Activated CD4-positive, CD25-positive, alpha-beta regulatory T cell treated with anti-CD3 and anti-CD28 coated beads, Interleukin-2, amount 50 U/mL, for 16 hours (primary cell): ENCODE data around the gene ACYP1.
"Not testable (repeated sequence)": the region's sequence is repeated elsewhere in the genome, so short reads cannot be mapped to it uniquely, and the experiment has no call there.

Source experiments
- DNase-seq: peaks from one replicate; pipeline ENCODE4 v3.0.0-alpha.2; 2020; ENCODE audit warnings: low read depth, low spot score

Gene ACYP1

GRCh38 chr14:75068294-75069120 lies 4.7 kb upstream of the ACYP1 start:
- DNase-seq = no peak

- DNase-seq = not testable (repeated sequence)
These were observed 3.9 kb upstream of the ACYP1 start for GRCh38 chr14:75067765-75068164.

GRCh38 chr14:75067212-75067611 lies 3.4 kb upstream of the ACYP1 start:
- no peak for DNase-seq

- no peak for DNase-seq
These were observed 2.9 kb upstream of the ACYP1 start for GRCh38 chr14:75066691-75067090.

- no peak for DNase-seq
These were observed 362 bp upstream of the ACYP1 start for GRCh38 chr14:75064205-75064567.

GRCh38 chr14:75063013-75063412 lies 811 bp downstream of the ACYP1 start:
- DNase-seq = no peak

- DNase-seq = no peak
These were observed 3.4 kb downstream of the ACYP1 start for GRCh38 chr14:75060420-75060819.

GRCh38 chr14:75059642-75060041 lies 4.2 kb downstream of the ACYP1 start:
- DNase-seq = no peak

GRCh38 chr14:75054421-75054820 lies 9.4 kb downstream of the ACYP1 start:
- no peak for DNase-seq

- DNase-seq = no peak
These were observed 10.2 kb downstream of the ACYP1 start for GRCh38 chr14:75053396-75054291.

GRCh38 chr14:75051556-75051899 lies 12.3 kb downstream of the ACYP1 start:
- DNase-seq = no peak

- peak; percentile 64 for DNase-seq
These were observed 12.8 kb downstream of the ACYP1 start, which contains the start of gene MLH3 for GRCh38 chr14:75050852-75051555. TSS of gene MLH3 (minus strand) at chr14:75051467. CDS start at chr14:75049655, 1,812 bp downstream.

GRCh38 chr14:75049731-75050201 lies 14.1 kb downstream of the ACYP1 start:
- no peak for DNase-seq

- DNase-seq = no peak
These were observed 14.7 kb downstream of the ACYP1 start for GRCh38 chr14:75049136-75049535.

GRCh38 chr14:75048101-75048500 lies 15.7 kb downstream of the ACYP1 start:
- no peak for DNase-seq

GRCh38 chr14:75047506-75047905 lies 16.3 kb downstream of the ACYP1 start:
- no peak for DNase-seq

- DNase-seq = no peak
These were observed 16.9 kb downstream of the ACYP1 start for GRCh38 chr14:75046899-75047298.

GRCh38 chr14:75046275-75046674 lies 17.5 kb downstream of the ACYP1 start:
- no peak for DNase-seq

GRCh38 chr14:75044752-75045151 lies 19.1 kb downstream of the ACYP1 start:
- no peak for DNase-seq

- DNase-seq = no peak
These were observed 19.5 kb downstream of the ACYP1 start for GRCh38 chr14:75044322-75044721.

GRCh38 chr14:75042035-75042434 lies 21.8 kb downstream of the ACYP1 start:
- DNase-seq = no peak

- DNase-seq = no peak
These were observed 22.2 kb downstream of the ACYP1 start for GRCh38 chr14:75041613-75042012.
